Endodermal cell (in vitro differentiated cells): Measurements from ENCODE around the gene OTOG. TPM values are rescaled to one million over a fixed set of nuclear protein-coding genes. Genes with fewer than 3 reads are reported as not detected.
A peak's percentile ranks its signal among the peaks of the same experiment; 100 is the strongest.

Experiments
- DNase-seq: peaks from one replicate; pipeline ENCODE4 v3.0.0-alpha.2; 2017
- H3K27ac ChIP-seq: 2 replicates; pipeline ENCODE4 v1.5.1; 2013; ENCODE audit warnings: mild to moderate bottlenecking, low read depth, low read length, moderate library complexity
- H3K27me3 ChIP-seq: 2 replicates; pipeline ENCODE4 v1.6.1; 2013; ENCODE audit warnings: mild to moderate bottlenecking, low read length, moderate library complexity; ENCODE audit not compliant: insufficient read depth, control insufficient read depth, poor library complexity, severe bottlenecking
- H3K36me3 ChIP-seq: 2 replicates; pipeline ENCODE4 v1.7.0; 2013; ENCODE audit warnings: mild to moderate bottlenecking, low read length, moderate library complexity; ENCODE audit not compliant: control insufficient read depth, insufficient read depth
- H3K4me1 ChIP-seq: one replicate; pipeline ENCODE4 v1.7.0; 2013; ENCODE audit warnings: low read length; ENCODE audit not compliant: control insufficient read depth, insufficient read depth
- H3K4me3 ChIP-seq: 2 replicates; pipeline ENCODE4 v1.5.1; 2013; ENCODE audit warnings: mild to moderate bottlenecking, low read length, moderate library complexity
- H3K9ac ChIP-seq: 2 replicates; pipeline ENCODE4 v1.6.1; 2013; ENCODE audit warnings: mild to moderate bottlenecking, low read length, moderate library complexity; ENCODE audit not compliant: poor library complexity, severe bottlenecking; ENCODE audit errors: extremely low read depth
- H3K9me3 ChIP-seq: 2 replicates; pipeline ENCODE4 v1.6.1; 2013; ENCODE audit warnings: mild to moderate bottlenecking, low read length, moderate library complexity; ENCODE audit not compliant: control insufficient read depth
- H3K27ac Mint-ChIP-seq: 2 replicates; pipeline ENCODE4 v1.8.0; 2020; ENCODE audit warnings: mixed read lengths
- H3K27me3 Mint-ChIP-seq: 2 replicates; pipeline ENCODE4 v1.8.0; 2021; ENCODE audit warnings: mild to moderate bottlenecking, mixed read lengths; ENCODE audit not compliant: insufficient read depth
- H3K36me3 Mint-ChIP-seq: 2 replicates; pipeline ENCODE4 v1.8.0; 2020; ENCODE audit warnings: low read depth, mixed read lengths
- H3K4me1 Mint-ChIP-seq: 2 replicates; pipeline ENCODE4 v1.8.0; 2020; ENCODE audit warnings: mixed read lengths
- H3K4me3 Mint-ChIP-seq: 2 replicates; pipeline ENCODE4 v1.8.0; 2020; ENCODE audit warnings: mild to moderate bottlenecking, moderate library complexity, mixed read lengths
- H3K9me3 Mint-ChIP-seq: 2 replicates; pipeline ENCODE4 v1.8.0; 2020; ENCODE audit warnings: mild to moderate bottlenecking, mixed read lengths
- CTCF ChIP-seq: fragments of 200-600 bp; sonication (generic); conservative IDR thresholded peaks from 2 replicates; pipeline ENCODE4 v1.5.0; 2021; ENCODE audit warnings: antibody characterized with exemption, mild to moderate bottlenecking
- WGBS, 2 experiments: methylation state at CpG; one replicate each; pipeline versions ENCODE4 v1.1.5 to v1.1.7; 2013; ENCODE audit warnings: missing lambda C conversion rate in 2 of 2, mixed read lengths in 1 of 2; ENCODE audit not compliant: insufficient coverage in 1 of 2, insufficient read length in 1 of 2; 5-methylcytosine and 5-hydroxymethylcytosine counted together
- total RNA-seq, 2 donors: library from RNA; stranded (reverse); fragmentation: NEBNext Ultra II Directional in 1 of 2; extraction: Animal tissue kit (Norgen Biotek cat#: 25700) in 1 of 2; gene quantifications; 2 replicates in 1 of 2; 3 replicates in 1 of 2; pipeline ENCODE4 v1.2.1, GENCODE V29; 2021

Gene OTOG
- total RNA-seq, 2 donors from 2014 or later = 0.33 to 0.55 TPM

- no peaks in the 10 kb centered on the region for H3K36me3 ChIP-seq
- H3K9me3 Mint-ChIP-seq = no peaks in the 10 kb centered on the region
- TF ChIP-seq CTCF = no peak
- peak; percentile 24 for DNase-seq
- H3K27me3 ChIP-seq = peaks cover 4% of the 10 kb centered on the region
- H3K4me1 Mint-ChIP-seq = no peaks in the 10 kb centered on the region
- no peak overlapping the region for H3K27ac Mint-ChIP-seq
- no peaks in the 10 kb centered on the region for H3K4me1 ChIP-seq
- no peak overlapping the region for H3K27ac ChIP-seq
- H3K9me3 ChIP-seq = no peaks in the 10 kb centered on the region
- no peaks in the 10 kb centered on the region for H3K36me3 Mint-ChIP-seq
- no peak overlapping the region for H3K4me3 Mint-ChIP-seq
- no peak overlapping the region for H3K9ac ChIP-seq
- no peak overlapping the region for H3K4me3 ChIP-seq
- 92 to 95% methylated on average over 4 of the region's 4 CpGs for WGBS, 2 experiments
- peaks cover 49% of the 10 kb centered on the region for H3K27me3 Mint-ChIP-seq
These were observed 21.9 kb downstream of the OTOG start for GRCh38 chr11:17568944-17569343.

- Histone ChIP-seq H3K4me1 (no peaks in the 10 kb centered on the region), H3K9me3 (no peaks in the 10 kb centered on the region), H3K4me3 (no peak overlapping the region), H3K27me3 (peaks cover 6% of the 10 kb centered on the region), H3K36me3 (no peaks in the 10 kb centered on the region), H3K27ac (no peak overlapping the region), H3K9ac (no peak overlapping the region)
- WGBS, 2 experiments = 83 to 90% methylated on average over 17 to 23 of the region's 23 CpGs
- DNase-seq = peak; percentile 41
- TF ChIP-seq CTCF = no peak
- no peak overlapping the region for H3K4me3 Mint-ChIP-seq
- H3K4me1 Mint-ChIP-seq = no peaks in the 10 kb centered on the region
- no peak overlapping the region for H3K27ac Mint-ChIP-seq
- H3K36me3 Mint-ChIP-seq = no peaks in the 10 kb centered on the region
- H3K27me3 Mint-ChIP-seq = peaks cover 60% of the 10 kb centered on the region
- H3K9me3 Mint-ChIP-seq = no peaks in the 10 kb centered on the region
These were observed 23.0 kb downstream of the OTOG start for GRCh38 chr11:17570034-17570433.

GRCh38 chr11:17571431-17572358 is 24.6 kb downstream of the OTOG start:
- Histone ChIP-seq H3K4me3 (no peak overlapping the region), H3K27ac (no peak overlapping the region), H3K9me3 (no peaks in the 10 kb centered on the region), H3K4me1 (no peaks in the 10 kb centered on the region), H3K27me3 (peaks cover 15% of the 10 kb centered on the region), H3K36me3 (no peaks in the 10 kb centered on the region), H3K9ac (no peak overlapping the region)
- H3K4me1 Mint-ChIP-seq = peaks cover 2% of the 10 kb centered on the region
- H3K4me3 Mint-ChIP-seq = no peak overlapping the region
- no peaks in the 10 kb centered on the region for H3K9me3 Mint-ChIP-seq
- 79 to 83% methylated on average over 9 to 14 of the region's 14 CpGs for WGBS, 2 experiments
- peak; percentile 36 for DNase-seq
- no peaks in the 10 kb centered on the region for H3K36me3 Mint-ChIP-seq
- H3K27ac Mint-ChIP-seq = no peak overlapping the region
- TF ChIP-seq CTCF = no peak
- H3K27me3 Mint-ChIP-seq = peaks cover 70% of the 10 kb centered on the region
